K562 (cell line): ENCODE measurements around the gene SNIP1. TPM values are rescaled to one million over a fixed set of nuclear protein-coding genes. Genes with fewer than 3 reads are reported as not detected.

Experiments
- CEBPB ChIP-seq: fragments of 450-650 bp; IDR thresholded peaks from 2 replicates; pipeline ENCODE4 v1.6.1; 2016; ENCODE audit warnings: missing genetic modification characterization, missing compliant biosample characterization
- HEY1 ChIP-seq: fragments of 250-450 bp; sonication (Bioruptor Pico); IDR thresholded peaks from 2 replicates; pipeline ENCODE4 v1.5.0; 2020; ENCODE audit warnings: mild to moderate bottlenecking, moderate library complexity, borderline replicate concordance
- RAD21 ChIP-seq, 2 experiments: fragments of 250-450 bp in 1 of 2; fragments of 450-650 bp in 1 of 2; sonication (Bioruptor Pico) in 1 of 2; formaldehyde crosslinking in 1 of 2; IDR thresholded peaks in 1 of 2; conservative IDR thresholded peaks in 1 of 2; 2 replicates each; pipeline versions ENCODE4 v1.4.0 to v1.8.0; 2020 to 2022; ENCODE audit warnings: mild to moderate bottlenecking in 2 of 2, moderate library complexity in 1 of 2
- RBM22 ChIP-seq: fragments of 200-400 bp; formaldehyde crosslinking; IDR thresholded peaks from 2 replicates; pipeline ENCODE4 v1.6.1; 2018; ENCODE audit warnings: low read length, low read depth; ENCODE audit not compliant: poor library complexity, severe bottlenecking
- SRSF7 ChIP-seq: fragments of 200-400 bp; formaldehyde crosslinking; optimal IDR thresholded peaks from 2 replicates; pipeline ENCODE3; 2017; ENCODE audit warnings: mild to moderate bottlenecking, low read depth, low read length
- TAL1 ChIP-seq: fragments of 450-650 bp; IDR thresholded peaks from 2 replicates; pipeline ENCODE4 v1.6.1; 2016; ENCODE audit warnings: mild to moderate bottlenecking
- polyA plus RNA-seq, 8 experiments: library from polyadenylated mRNA; depleted of rRNA in 4 of 8; stranded (reverse) in 5 of 8; unstranded in 3 of 8; fragments of >200 nt; fragmentation: Nextera tagmentation in 2 of 8; fragmentation: Illumina TruSeq in 1 of 8; extraction: Ambion mirVana in 2 of 8; extraction: Trizol in 1 of 8; gene quantifications; 2 replicates each; pipeline versions ENCODE4 v1.2.1 to v1.2.3, GENCODE V29; 2011 to 2014; ENCODE audit warnings: inconsistent platforms in 1 of 8, missing spikeins in 1 of 8
- total RNA-seq, 7 experiments: library from RNA; depleted of rRNA in 6 of 7; stranded (reverse); fragments of >200 nt in 6 of 7; fragmentation: Illumina TruSeq in 2 of 7; extraction: Trizol in 2 of 7; gene quantifications; 2 replicates each; pipeline versions ENCODE4 v1.2.1 to v1.2.3, GENCODE V29; 2011 to 2021; ENCODE audit warnings: low replicate concordance in 1 of 7
- TF ChIP-seq, protein P1 (sequence below): fragments of 150-350 bp; conservative IDR thresholded peaks from 2 replicates; pipeline ENCODE4 v1.6.1; 2014; ENCODE audit warnings: low read length
- TF ChIP-seq, protein P2 (sequence below), 2 experiments: fragments of 450-650 bp; IDR thresholded peaks; 2 replicates each; pipeline ENCODE4 v1.6.1; 2016
- TF ChIP-seq, protein P3 (sequence below): fragments of 250-450 bp; sonication (Bioruptor Pico); IDR thresholded peaks from 2 replicates; pipeline ENCODE4 v1.5.0; 2021
- TF ChIP-seq, protein P4 (sequence below), 2 experiments: fragments of 450-650 bp in 1 of 2; sonication (generic) in 1 of 2; formaldehyde crosslinking in 1 of 2; IDR thresholded peaks in 1 of 2; conservative IDR thresholded peaks in 1 of 2; 2 replicates each; pipeline versions ENCODE4 v1.6.1 to v1.8.1; 2016 to 2023; ENCODE audit warnings: mild to moderate bottlenecking in 2 of 2, moderate library complexity in 2 of 2, inconsistent platforms in 1 of 2, missing genetic modification reagents in 1 of 2

The SNIP1 gene
- total and polyA plus RNA-seq, 9 of the 15 experiments (the other 6 are each of a cell fraction or from before 2014, with no cell fraction given): 2.9 to 25.9 (median 14.6) TPM

DNA sequence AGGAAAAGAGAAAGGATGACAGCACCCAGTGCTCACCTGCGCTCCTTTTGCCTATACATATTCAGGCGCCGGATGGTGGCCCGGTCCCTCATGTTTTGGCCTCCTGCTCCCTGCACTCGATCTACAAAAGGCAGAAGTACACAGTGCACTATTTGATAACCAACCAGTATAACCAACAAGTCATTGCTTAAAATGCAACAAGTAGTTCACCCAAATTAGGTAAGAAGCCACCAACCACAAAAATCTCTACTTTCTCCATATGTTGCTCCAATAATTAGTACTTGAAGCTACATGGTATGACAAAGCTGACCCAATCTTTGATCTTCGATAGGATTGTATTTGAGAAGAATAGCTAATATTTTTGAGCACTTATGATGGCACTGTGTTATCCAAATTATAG lies 39.6 kb upstream of the SNIP1 start (continued):
- TF ChIP-seq CEBPB (tag) (no peak), HEY1 (CRISPR knock-in tag) (no peak), TAL1 (no peak), SRSF7 (no peak), RBM22 (no peak), RAD21 (CRISPR knock-in tag; conservative IDR thresholded peaks at IDR 0.05 in 1 of 2, IDR thresholded peaks at IDR 0.05 in 1 of 2) (no peak)
- TF ChIP-seq, protein P1, sequence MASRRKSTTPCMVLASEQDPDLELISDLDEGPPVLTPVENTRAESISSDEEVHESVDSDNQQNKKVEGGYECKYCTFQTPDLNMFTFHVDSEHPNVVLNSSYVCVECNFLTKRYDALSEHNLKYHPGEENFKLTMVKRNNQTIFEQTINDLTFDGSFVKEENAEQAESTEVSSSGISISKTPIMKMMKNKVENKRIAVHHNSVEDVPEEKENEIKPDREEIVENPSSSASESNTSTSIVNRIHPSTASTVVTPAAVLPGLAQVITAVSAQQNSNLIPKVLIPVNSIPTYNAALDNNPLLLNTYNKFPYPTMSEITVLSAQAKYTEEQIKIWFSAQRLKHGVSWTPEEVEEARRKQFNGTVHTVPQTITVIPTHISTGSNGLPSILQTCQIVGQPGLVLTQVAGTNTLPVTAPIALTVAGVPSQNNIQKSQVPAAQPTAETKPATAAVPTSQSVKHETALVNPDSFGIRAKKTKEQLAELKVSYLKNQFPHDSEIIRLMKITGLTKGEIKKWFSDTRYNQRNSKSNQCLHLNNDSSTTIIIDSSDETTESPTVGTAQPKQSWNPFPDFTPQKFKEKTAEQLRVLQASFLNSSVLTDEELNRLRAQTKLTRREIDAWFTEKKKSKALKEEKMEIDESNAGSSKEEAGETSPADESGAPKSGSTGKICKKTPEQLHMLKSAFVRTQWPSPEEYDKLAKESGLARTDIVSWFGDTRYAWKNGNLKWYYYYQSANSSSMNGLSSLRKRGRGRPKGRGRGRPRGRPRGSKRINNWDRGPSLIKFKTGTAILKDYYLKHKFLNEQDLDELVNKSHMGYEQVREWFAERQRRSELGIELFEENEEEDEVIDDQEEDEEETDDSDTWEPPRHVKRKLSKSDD: no peak
- TF ChIP-seq, protein P2, sequence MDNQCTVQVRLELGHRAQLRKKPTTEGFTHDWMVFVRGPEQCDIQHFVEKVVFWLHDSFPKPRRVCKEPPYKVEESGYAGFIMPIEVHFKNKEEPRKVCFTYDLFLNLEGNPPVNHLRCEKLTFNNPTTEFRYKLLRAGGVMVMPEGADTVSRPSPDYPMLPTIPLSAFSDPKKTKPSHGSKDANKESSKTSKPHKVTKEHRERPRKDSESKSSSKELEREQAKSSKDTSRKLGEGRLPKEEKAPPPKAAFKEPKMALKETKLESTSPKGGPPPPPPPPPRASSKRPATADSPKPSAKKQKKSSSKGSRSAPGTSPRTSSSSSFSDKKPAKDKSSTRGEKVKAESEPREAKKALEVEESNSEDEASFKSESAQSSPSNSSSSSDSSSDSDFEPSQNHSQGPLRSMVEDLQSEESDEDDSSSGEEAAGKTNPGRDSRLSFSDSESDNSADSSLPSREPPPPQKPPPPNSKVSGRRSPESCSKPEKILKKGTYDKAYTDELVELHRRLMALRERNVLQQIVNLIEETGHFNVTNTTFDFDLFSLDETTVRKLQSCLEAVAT (IDR thresholded peaks at IDR 0.05): no peak
- TF ChIP-seq, protein P3, sequence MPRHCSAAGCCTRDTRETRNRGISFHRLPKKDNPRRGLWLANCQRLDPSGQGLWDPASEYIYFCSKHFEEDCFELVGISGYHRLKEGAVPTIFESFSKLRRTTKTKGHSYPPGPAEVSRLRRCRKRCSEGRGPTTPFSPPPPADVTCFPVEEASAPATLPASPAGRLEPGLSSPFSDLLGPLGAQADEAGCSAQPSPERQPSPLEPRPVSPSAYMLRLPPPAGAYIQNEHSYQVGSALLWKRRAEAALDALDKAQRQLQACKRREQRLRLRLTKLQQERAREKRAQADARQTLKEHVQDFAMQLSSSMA (CRISPR knock-in tag): no peak
- TF ChIP-seq, protein P4, sequence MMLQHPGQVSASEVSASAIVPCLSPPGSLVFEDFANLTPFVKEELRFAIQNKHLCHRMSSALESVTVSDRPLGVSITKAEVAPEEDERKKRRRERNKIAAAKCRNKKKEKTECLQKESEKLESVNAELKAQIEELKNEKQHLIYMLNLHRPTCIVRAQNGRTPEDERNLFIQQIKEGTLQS (IDR thresholded peaks at IDR 0.05): no peak
- TF ChIP-seq, protein P4 (CRISPR knock-in tag; conservative IDR thresholded peaks at IDR 0.05): no peak
